Iris pigment epithelial cell (primary cell): ENCODE data around the gene INF2.
"Not testable (repeated sequence)": the region's sequence is repeated elsewhere in the genome, so short reads cannot be mapped to it uniquely, and the experiment has no call there.

Experiments
- DNase-seq: peaks from one replicate; pipeline ENCODE4 v3.0.0-alpha.2; 2011; ENCODE audit warnings: low read depth

INF2 gene

GRCh38 chr14:104734991-104735779, 45.8 kb downstream of the INF2 start:
- no peak for DNase-seq

- peak; percentile 79 for DNase-seq
Observed at GRCh38 chr14:104735830-104736642, 46.6 kb downstream of the INF2 start.

DNA sequence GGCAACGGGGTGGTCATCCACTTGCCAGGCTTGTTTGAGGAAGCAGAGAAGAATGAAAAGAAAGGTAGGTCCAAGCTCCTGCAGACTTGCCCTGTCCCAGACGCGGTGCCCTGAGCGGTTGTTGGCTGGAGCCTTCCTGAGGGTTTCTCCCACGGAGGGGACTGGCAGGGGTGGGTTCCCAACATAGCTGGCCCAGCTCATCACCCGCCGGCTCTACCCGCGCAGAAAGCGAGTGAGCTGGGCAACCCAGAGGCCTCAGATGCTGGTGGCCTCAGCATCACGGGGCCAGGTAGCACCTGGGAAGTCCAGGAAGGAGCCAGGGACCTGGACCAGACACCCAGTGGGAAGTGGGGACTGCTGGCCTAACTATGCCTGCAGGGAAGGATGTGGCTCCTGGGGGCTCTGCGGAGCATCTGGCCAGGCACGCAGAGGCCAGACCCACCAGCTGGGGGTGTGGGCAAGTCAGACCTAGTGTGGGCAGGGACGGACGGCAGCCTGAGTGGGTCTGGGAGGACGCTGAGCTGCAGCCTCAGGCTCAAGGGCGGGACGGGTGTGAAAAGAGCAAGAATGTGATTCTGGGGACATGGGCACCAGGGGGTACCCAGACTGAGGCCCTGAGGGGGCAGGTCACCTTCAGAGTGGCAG, 49.1 kb downstream of the INF2 start:
- no peak for DNase-seq

GRCh38 chr14:104739026-104739425, 49.6 kb downstream of the INF2 start:
- no peak for DNase-seq

DNA sequence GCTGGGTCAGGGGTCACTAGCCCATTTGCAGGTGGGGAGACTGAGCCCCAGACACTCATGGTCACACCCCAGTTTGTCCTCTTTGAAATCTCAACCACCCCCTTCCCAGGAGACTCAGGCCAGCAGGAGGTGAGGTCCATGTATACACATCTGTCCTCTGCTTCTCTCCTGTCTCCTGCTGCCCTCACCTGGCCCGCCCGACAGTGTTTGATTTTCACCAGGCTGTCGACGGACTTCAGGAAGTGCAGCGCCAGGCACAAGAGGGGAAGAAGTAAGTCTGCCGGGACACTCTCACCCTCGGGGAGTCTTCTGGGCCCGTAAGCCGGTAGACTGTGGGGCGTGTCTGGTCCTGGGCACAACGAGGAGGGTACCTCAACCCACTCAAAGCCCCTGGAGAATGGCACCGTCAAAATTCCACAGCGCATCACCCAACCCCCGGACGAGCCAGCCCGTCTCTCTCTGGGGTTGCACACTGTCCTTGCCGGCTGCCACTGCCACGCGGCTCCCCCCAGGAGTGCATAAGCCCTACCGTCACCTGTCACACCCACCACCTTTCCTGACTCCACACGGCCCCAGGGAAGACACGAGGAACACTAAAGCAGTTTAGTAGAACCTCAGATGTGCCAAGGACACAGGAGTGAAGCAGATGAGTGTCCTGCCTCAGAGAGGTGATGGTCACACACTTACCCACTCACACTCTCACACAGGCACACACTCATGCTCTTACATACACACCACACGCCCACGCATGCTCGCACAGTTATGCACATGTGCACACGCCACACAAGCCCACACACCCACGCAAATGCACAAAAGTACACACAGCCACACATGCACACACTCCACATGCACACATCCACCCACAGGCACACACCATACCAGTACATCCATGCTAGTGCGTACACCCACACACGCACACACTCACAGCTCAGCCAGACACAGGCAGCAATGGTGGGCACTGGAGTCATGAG, 50.4 kb downstream of the INF2 start:
- DNase-seq: no peak

GRCh38 chr14:104741108-104741802, 51.8 kb downstream of the INF2 start:
- no peak for DNase-seq

GRCh38 chr14:104741803-104742251, 52.4 kb downstream of the INF2 start:
- no peak for DNase-seq

DNA sequence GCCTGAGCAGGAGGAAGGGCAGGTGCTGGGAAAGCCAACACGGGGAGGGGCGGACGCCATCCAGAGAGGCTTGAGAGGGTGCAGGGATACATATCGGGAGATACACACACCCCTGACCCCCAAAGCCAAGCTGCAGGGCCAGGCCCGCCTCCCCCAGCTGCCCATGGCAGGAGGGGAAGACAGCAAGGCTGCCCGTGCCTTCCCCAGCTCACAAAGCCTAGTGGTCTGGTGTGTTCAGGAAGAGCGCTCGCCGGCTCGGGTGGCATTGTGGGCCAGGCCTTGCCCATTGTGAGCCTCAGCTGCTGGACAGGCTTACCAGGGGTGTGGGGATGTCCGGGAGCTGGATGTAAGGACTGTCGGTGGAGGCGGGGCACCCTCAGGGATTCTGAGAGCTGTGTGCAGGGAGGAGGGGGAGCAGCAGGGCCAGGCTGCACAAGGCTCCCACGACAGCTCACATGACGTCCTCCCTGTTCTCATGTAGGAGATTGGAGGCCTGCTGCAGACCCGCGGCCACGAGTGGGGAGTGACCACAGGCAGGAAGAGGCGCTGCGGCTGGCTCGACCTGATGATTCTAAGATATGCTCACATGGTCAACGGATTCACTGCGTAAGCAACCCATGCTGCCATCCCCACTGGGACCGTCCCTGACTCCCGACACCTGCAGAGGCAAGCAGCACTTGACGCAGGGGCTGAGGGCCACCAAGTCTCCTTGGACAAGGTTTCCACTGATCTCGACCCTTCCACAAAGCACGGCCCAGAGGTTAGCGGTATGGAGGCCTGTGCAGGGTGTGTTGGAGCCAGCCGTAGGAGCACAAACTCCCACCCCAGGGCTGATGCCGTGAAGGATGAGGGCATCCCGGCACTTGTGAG, 53.4 kb downstream of the INF2 start:
- no peak for DNase-seq

DNA sequence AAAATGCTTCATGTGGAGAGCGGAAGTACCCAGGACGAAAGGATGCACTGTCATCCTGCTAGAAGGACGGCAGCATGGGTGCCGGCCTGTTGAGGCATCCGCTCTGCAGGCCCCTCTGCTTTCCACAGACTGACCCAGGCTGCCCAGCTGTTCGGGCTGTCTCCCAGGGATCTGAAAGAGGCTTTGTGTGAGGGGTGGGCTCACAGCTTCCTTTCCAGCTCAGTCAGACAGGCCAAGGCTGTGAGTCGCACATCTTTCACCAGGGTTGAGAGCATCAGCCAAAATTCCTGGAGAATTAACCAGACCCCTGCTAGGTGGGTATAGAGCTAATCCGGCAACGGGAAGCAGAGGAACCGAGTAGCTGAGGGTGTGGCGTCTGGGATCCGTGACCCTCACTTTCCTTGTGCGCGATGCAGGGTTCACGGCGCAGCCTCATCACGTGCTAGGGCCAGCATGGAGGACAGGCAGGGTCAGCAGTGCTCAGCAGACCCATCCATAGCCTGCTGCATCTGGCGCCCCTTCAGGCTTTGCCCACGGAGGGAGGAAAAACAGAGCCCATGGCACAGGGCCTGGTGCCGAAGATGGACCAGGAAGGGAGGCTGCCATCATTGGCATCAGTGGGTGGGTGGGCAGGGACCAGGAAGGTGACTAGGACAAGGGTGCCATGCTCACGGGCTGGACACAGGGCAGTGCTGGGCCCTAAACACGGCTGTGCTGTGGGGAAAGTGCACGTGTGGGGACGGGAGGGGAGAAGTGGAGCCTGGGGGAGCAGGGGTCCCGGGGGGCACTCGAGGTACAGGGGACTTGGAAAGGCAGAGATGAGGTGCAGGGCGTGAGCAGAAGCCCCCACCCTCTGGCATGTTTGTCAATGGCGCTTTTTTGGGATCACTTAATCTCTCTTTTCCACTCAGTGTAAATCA, 54.3 kb downstream of the INF2 start:
- DNase-seq: no peak

DNA sequence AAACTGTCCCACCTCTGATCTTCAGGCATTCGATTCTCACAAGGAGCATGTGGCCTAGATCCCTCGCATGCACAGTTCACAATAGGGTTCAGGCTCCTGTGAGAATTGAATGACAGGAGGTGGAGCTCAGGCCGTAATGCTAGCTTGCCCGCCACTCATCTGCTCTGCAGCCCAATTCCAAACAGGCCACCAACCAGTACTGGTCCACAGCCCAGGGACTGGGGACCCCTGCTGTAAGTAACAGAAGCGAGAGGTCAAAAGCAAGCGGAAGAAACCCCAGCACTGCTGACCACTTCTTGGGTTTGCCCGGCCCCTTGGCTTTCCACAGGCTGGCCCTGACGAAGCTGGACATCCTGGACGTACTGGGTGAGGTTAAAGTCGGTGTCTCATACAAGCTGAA, 55.1 kb downstream of the INF2 start:
- DNase-seq: no peak

DNA sequence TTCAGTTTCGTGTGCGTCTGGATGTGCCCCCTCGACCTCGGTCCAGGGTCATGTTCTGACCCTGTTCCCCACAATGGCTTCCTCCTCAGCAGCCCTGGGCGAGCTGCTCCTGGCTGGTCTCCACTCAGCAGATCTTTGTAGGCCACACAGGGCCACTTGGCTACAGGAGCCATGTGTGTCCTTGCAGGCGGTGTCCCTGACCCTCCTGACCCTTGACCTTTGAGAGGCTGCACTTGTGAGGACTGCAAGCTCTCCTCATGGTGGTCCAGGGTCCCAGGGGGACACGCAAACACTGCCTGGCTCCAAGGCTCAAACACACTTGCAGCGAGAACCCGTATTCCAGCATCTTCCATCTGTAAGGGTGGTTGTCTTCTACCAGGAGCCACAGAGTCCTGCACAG, 56.0 kb downstream of the INF2 start:
- DNase-seq: no peak

GRCh38 chr14:104746071-104746545, 56.7 kb downstream of the INF2 start:
- no peak for DNase-seq

GRCh38 chr14:104746934-104747481, 57.6 kb downstream of the INF2 start:
- no peak for DNase-seq

GRCh38 chr14:104747876-104748275, 58.5 kb downstream of the INF2 start:
- no peak for DNase-seq

GRCh38 chr14:104749111-104749649, 59.8 kb downstream of the INF2 start:
- peak; percentile 15 for DNase-seq

- no peak for DNase-seq
Observed at GRCh38 chr14:104750056-104750752, 60.8 kb downstream of the INF2 start.

DNA sequence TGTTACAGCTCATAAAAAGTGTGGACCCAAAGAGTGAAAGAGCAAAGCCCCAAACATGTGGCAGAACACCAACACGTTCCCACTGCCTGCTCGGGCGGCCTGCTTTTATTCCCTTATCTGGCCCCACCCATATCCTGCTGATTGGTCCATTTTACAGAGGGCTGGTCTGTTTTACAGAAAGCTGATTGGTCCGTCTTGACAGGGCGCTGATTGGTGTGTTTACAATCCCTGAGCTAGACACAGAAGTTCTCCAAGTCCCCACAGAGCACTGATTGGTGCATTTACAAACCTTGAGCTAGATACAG, 61.3 kb downstream of the INF2 start:
- not testable (repeated sequence) for DNase-seq
